NCI-H2196 treated with DMSO at 0.1 percent for 48 hours (cell line): ENCODE data around the gene SIT1.
A peak's percentile ranks its signal among the peaks of the same experiment; 100 is the strongest.
"Not testable (repeated sequence)": the region's sequence is repeated elsewhere in the genome, so short reads cannot be mapped to it uniquely, and the experiment has no call there.

ENCODE experiments used
- DNase-seq: peaks from one replicate; lab custom pipeline; 2025; ENCODE audit not compliant: unreplicated experiment; lab: John Stamatoyannopoulos, UW

The SIT1 gene

DNA sequence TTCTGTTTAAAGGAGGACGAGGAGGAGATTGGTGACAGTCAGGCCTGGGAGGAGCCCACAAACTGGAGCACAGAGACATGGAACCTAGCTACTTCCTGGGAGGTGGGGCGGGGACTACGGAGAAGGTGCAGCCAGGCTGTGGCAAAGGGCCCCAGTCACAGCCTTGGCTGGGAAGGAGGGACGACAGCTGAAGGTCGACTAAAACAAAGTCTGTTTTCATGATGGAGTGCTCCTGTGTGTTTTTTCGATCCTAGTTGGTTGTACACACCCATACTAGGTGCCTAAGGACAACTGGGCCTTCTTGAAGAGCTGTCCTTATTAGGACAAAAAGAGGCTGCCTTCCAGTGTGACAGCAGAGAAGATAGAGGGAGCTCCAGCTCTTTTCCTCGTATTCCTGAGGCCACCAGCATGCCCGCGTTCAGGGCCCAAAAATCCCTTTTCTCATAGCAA, 10.3 kb upstream of the SIT1 start:
- no peak for DNase-seq

DNA sequence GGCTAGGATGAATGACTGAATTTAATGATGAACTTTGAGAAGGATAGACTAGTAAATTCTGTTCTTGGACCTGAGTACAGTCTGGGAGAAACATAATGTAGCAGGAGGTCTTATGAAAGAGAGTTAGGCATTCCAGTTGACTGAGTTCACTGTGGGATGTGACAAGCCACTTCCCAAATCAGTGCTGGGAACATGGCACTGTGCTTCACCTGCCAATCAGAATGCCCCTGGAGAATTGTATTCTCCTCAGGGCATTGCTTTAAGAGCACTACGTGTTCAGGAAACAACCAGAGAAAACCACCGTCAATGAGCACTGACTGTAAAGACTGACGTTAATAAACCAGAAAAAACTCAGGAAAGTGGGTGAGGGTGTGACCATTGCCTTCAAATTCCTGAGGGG, 8.6 kb upstream of the SIT1 start:
- DNase-seq = no peak

DNA sequence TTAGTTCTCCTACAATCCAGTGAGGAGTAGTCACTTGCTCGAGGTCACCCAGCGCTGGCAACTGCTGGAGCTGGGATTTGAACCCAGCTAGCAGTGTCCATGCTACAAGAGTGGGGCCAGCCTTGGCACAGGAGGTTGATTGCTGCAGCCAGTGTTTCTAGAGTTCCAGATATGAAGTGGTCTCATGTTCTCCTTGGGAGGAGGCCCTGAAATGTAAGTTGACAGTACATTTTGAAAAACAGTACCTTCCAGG, 8.2 kb upstream of the SIT1 start:
- no peak for DNase-seq

DNA sequence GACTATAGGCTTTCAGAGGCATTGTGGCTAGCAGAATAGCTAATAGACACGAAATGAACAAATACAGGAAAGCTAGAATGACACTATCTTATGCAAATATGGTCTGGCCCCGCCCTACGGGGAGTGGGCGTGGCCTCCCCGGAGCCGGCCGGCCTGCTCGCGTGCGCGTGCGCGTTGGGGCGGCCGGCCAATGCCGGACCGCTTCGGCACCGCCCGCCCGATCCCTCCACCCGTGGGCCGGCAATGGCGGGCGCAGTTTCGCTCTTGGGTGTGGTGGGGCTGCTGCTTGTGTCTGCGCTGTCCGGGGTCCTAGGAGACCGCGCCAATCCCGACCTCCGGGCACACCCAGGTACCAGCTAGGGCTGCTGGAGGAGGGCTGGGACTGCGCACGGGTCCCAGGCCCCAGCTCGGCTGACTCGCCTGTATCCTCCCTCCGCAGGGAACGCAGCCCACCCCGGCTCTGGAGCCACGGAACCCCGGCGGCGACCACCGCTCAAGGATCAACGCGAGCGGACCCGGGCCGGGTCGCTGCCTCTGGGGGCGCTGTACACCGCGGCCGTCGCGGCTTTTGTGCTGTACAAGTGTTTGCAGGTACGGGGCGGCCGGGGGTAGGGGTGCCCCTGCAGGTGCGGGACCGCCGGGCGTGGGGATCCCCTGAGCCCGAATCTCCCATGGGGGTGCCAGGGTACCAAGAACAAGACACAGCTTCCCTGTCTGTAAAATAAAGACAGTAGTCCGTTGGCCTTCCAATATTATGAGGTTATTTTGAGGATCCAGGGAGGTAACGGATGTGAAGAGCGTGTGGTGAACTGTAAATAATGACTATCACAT, 7.6 kb upstream of the SIT1 start, which contains the start of gene CCDC107:
CCDC107 (plus strand) TSS at position 156 of the 831 bp plus-strand sequence; CDS start at position 244, 88 bp downstream.
- DNase-seq = peak; percentile 67

DNA sequence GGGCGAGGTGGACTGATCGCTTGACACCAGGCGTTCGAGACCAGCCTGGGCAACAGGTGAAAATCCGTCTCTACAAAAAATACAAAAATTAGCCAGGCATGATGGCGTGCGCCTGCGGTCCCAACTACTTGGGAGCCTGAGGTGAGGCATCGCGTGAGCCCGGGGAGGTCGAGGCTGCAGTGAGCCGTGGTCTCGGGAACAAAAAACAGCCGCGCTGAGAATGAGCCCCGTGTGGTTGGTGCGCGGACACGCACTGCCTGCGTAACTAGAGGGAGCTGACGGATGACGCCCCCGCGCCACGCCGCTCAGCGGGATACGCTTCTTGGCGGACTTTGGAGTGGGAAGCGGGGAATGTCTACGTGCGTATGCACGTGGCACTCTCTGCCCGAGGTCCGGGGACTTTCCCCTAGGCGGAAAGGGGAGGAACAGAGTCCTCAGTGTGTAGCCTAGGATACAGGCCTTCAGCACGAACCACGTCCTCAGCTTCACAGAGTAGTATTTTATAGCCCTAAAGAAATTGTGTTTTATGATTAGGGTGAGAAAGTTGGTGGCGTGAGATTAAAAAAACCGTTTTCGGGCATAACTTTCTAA, 6.9 kb upstream of the SIT1 start, which contains the start of gene RMRP:
RMRP (minus strand) TSS at position 474 of the 591 bp plus-strand sequence.
- DNase-seq = peak; percentile 95

DNA sequence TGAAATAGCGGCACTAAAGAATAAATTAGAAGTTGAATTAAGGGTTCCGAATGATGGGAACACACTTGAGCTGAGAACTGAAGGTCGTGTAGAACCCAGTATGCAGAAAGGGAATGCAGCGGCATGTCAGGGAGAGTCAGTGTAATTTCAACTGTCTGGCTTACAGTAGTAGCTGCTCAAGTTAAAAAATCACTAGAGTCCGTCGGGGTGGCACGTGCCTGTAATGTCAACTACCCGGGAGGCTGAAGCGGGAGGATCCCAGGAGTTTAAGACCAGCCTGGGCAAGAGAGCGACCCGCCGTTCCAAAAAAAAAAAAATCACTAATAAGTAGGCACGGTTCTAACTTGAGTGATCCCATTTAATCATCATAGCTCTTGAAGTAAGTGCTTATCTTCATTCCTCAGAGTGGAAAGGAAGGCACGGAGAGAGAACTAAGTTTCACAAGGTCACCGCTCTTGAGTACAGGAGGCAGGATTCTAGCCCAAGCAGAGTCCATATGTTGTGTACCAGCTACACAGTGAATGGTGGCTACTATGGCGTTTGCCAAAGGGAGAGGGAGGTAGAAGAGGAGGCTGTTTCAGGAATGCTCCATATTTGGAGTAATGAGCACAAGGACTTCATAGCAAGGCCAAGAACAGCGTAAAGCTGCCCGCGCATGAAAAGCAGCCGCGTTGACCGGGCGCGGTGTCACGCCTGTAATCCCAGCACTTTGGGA, 6.3 kb upstream of the SIT1 start:
- DNase-seq = no peak

DNA sequence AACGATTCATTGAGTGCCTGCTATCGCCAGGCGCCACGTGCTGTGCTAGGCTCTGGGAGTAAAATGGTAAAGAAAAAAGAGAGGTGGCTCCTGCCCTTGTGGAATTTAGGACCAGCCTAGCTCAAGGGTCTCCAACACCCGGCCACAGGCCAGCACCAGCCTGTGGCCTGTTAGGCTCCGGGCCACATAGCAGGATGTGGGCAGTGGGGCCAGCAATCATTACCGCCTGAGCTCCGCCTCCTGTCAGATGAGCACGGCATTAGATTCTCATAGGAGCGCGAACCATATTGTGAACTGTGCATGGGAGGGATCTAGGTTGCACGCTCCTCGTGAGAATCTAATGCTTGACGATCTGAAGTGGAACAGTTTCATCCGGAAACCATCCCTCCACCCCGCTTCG, 5.6 kb upstream of the SIT1 start:
- no peak for DNase-seq

DNA sequence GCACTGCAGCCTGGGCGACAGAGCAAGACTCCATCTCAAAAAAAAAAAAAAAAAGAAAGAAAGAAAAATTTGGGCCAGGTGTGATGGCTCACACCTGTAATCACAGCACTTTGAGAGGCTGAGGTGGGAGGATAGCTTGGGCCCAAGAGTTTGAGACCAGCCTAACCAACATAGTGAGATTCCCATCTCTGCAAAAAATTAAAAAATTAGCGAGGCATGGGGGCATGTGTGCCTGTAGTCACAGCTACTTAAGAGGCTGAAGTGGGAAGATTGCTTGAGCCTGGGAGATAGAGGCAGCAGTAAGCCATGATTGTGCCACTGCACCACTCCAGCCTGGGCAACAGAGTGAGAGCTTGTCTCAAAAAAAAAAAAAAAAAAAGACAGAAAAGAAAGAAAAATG, 2.9 kb upstream of the SIT1 start:
- DNase-seq = no peak

DNA sequence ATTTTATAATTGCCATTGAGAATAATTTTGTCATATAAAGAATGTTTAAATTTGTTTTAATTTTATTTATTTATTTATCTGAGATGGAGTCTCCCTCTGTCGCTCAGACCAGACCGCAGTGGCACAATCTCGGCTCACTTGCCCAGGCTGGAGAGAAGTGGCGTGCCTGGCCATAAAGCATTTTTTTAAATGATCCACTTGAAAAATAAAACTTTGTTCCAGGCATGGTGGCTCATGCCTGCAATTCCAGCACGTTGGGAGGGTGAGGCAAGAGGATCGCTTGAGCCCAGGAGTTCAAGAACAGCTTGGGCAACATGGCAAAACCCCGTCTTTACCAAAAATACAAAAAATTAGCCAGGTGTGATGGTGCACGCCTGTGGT, 2.1 kb upstream of the SIT1 start:
- DNase-seq = no peak

DNA sequence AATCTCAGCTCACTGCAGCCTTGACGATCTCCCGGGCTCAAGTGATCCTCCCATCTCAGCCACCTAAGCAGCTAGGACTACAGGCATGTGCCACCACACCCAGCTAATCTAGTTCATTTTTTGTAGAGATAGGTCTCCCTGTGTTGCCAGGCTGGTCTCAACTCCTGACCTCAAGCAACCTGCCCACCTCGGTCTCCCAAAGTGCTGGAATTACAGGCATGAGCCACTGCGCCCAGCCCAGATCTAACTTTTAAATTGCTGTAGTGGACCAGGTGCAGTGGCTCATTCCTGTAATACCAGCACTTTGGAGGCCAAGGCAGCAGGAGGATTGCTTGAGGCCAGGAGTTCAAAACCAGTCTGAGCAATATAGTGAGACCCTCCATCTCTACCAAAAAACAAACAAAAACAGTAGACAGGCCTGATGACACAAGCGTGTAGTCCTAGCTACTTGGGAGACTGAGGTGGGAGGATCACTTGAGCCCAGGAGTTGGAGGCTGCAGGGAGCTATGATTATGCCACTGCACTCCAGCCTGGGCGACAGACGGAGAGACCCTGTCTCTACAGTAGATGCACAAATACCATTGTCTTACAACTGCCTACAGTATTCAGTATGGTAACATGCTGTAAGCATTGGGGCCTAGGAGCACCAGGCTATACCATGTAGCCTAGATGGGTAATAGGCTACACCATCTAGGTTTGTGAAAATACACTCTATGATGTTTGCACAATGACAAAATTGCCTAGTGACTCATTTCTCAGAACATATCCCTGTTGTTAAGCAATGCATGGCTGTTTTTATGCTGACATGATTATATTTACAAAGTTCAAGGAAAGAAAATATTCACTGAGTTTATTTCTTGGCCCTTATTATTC, 1.5 kb upstream of the SIT1 start:
- no peak for DNase-seq

DNA sequence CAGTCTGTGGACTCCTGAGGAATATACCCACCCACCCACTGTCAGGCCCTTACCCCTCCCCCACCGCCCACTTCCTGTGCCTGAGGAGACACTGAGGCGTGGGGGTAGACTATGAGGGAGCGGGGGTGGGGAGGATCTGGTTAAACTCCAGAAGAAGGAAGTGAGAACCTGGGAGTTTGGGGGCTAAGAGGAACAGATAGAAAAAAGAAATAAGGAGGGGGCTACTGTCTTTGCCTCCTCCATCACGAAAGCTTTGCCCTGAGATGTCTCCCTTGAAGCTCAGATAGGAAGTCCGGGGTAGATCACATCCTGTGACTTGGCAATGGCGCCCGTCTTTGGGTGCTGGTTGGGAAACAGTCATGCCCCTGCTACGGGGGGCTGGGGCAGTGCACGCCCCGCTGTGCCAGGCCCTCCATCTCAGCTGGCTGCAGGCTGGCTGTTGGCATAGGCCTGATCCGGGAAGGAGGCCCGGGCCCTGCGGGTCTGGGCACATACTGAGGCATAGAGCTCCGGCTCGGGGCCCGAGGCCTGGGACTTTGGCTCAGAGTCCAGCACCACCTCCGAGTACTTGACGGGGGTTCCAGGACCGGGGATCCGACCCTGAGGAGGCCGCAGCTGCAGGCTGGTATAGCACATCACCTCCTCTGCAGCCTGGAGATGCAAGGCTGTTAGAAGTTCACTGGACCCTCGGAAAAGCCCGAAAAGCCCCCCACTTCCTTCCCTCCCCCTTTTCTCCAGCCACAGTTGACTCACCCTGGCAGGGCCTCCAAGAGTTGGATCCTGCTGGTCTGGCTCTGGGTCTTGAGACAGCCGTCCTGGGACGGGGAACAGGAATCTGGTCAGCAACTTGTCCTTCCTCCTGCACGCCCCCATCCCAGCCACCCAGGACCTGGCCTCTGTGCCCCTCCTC, 1.0 kb downstream of the SIT1 start:
- DNase-seq = no peak

DNA sequence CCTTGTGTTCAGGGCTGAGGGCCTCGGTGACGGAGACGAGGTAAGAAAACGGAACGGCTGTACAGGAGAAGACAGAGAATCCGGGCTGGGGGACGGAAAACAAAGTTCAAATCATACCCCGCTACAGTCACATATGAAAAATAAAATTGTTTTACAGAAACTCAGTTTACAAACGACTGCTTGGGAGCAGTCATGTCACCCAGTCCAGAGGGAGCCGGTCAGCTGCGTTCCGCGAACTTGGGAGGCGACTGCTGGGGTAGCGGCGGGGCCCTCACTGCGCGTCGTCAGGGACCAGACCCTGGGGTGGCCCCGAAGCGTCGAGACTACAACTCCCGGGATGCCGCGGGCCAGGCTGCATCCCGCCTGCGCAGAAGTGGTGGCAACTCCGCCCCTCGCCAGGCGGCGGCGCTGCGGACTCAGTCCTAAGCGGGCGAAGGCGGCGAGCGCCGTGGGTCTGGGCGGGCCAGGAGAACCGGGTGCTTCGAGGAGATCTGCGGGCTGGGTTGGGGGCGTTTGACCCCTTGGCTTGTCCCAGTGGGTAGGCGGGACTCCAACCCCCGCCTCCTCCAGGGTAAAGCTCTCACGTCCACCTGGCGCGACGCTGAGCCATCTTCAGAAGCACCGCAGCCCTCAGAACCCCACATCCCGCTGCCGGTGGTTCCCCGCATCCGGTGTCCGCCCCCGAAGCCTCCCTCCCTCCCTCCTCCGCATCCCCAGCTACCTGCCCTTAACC, 4.0 kb downstream of the SIT1 start:
- DNase-seq = peak; percentile 72

DNA sequence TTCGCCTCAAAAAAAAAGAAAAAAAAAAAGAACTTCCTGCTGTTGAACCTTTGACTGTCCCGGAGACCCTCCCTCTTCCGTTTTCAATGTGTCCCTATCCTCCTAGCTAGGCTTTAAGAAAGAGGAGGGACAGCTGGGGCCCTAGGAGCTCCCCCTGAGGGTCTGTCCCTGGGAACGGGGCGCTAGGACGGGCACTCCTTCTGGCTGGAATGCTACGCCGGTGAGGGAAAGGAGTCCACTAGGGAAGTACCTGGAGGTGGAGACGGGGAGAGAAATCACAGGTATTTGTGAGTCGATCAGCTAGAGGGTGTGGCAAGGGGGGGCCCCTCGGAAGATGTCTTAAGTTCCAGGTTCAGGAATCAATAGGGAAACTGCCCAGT, 4.6 kb downstream of the SIT1 start:
- DNase-seq = no peak

DNA sequence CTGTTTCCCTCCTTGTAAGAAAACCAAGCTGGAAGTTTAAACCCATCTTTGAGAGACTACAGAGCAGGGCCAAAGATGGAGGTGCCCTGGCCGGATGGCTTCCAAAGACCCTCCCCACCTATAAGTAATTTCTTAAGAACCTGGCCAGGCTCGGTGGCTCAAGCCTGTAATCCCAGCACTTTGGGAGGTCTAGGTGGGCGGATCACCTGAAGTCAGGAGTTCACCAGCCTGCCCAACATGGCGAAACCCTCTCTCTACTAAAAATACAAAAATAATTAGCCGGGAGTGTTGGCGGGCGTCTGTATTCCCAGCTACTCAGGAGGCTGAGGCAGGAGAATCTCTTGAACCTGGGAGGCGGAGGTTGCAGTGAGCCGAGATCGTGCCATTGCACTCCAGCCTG, 5.0 kb downstream of the SIT1 start:
- DNase-seq = not testable (repeated sequence)

DNA sequence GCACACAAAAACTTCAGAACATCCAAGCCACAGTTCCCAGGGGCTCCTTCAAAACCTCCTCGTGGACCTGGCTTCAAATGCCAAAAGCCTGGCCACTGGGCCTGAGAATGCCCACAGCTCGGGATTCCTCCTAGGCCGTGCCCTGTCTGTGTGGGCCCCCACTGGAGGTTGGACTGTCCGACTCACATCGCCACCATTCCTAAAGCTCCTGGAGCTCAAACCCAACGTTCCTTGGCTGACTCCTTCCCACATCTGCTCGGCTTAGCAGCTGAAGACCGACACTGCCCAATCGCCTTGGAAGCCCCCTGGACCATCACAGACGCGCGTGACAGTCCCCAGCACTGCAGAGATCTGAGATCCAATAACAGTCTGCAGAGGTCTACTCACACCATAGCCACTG, 7.7 kb downstream of the SIT1 start:
- DNase-seq = no peak

DNA sequence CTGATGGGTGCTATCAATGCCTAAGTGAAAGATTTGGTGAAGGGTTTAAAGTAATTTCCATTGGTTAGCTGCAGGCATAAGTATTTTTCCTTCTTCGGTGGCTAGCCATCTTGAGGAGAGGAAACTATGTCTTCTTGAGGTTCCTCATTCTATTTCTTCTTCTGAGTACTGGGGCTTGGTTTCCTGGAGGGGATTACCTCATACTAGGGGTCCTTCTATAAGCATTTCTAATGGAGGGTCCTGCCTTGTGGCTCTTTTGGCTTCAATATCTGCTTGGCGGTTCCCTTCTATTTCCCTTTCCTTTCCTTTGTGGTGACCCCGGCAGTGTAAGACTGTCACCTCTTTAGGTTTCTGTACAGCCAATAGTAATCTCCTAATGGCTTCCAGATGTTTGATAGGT, 9.3 kb downstream of the SIT1 start:
- not testable (repeated sequence) for DNase-seq

DNA sequence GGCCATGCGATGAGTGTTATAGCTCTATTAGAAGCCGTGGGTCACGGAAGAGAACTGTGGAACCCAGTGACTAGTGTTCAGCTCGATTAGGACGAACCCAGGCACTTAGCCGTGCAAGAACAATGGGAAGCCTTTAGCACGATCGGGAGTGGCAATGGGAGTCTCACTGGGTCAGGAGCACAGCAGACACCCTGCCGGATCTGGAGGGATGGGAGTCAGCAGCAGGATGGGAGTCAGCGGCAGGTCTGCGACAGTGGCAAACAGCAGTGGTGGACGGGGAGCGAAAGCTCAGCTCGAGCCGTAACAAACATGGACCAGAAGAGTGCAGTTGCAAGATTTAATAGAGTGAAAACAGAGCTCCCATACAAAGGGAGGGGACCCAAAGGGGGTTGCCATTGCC, 10.3 kb downstream of the SIT1 start:
- not testable (repeated sequence) for DNase-seq

DNA sequence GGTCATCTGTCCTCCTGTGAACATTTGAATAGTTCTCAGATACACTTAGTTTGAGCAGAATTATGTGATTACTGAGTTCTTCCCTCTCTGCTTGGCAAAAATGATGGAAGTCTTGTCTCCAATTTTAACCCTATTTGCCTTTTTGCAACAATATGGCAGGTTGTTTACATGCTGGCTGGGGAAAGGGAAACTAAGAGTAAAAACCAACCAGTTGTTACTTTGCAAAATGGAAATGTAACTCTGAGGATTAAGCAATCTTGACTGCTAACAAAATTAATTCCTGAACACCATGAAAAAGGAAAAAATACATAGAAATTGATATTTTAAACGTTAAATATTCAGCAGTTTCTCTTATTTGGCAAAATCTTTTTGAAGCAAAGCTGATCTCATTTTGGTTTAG, 11.1 kb downstream of the SIT1 start:
- no peak for DNase-seq

DNA sequence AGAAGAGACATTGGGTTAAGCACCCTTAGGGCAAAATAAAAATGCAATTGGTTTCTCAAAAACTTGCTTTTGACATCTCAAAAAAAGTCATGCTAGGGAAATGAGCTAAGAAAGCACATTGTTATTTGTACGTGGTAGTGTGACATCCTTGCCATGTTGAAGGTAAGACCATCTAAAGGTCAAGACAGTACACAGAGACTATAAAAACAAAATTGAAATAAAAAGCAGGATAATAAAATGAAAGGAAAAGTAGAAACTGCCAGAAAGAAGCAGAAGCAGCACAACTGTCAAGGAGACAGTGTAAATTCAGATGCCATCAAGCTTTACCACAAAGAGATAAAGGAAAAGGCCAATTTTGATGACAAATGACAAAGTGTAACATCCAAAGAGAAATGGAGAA, 11.5 kb downstream of the SIT1 start:
- not testable (repeated sequence) for DNase-seq

DNA sequence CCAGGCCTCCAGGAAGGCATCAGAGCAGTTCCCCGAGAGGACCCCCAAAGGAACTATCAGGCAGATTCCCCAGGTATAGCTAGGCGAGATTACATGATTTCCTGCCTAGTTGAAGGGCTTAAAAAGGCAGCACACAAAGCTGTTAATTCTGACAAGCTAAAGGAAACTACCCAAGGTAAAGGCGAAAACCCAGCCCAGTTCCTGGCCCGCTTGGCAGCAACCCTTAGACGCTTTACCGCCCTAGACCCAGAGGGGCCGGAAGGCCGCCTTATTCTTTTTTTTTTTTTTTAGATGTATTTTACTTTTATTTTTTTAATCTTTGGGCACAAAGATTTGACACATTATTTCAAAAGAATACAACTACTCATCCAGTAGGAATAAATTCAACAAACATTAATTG, 12.0 kb downstream of the SIT1 start:
- not testable (repeated sequence) for DNase-seq
